Loucy (cell line): ENCODE results near the gene GALR2.

Experiments
- CTCF ChIP-seq: fragments of 200-600 bp; sonication (generic); conservative IDR thresholded peaks from 2 replicates; pipeline ENCODE4 v1.5.1; 2014; ENCODE audit warnings: mild to moderate bottlenecking, antibody characterized with exemption, low read length
- EZH2phosphoT487 ChIP-seq: fragments of 200-600 bp; IDR thresholded peaks from 2 replicates; pipeline ENCODE4 v1.6.1; 2018; ENCODE audit warnings: antibody characterized with exemption, mild to moderate bottlenecking, moderate library complexity, borderline replicate concordance

- TF ChIP-seq CTCF (no peak), EZH2phosphoT487 (no peak)
Observed at GRCh38 chr17:76085066-76085730, 10.6 kb downstream of the GALR2 start.
